B cell (primary cell): Measurements from ENCODE around the gene PCK1. TPM values are rescaled to one million over a fixed set of nuclear protein-coding genes. Genes with fewer than 3 reads are reported as not detected.

ENCODE experiments used
- ATAC-seq: fragments of 200-7000 bp; cut with Tn5 transposase; one replicate; pipeline ENCODE4 v1.10.0; 2021; ENCODE audit warnings: low read depth, mild to moderate bottlenecking, moderate number of reproducible peaks, moderate library complexity
- CTCF ChIA-PET: fragments of 350-600 bp; sonication (Branson Sonifier 250); formaldehyde crosslinking; loops from one replicate; lab custom pipeline; 2021; ENCODE audit warnings: antibody characterized with exemption, inconsistent platforms; lab: Charles Lee
- POLR2A ChIA-PET: fragments of 350-600 bp; sonication (Branson Sonifier 250); formaldehyde crosslinking; loops from one replicate; lab custom pipeline; 2021; ENCODE audit warnings: antibody characterized with exemption; lab: Charles Lee
- DNase-seq: peaks from one replicate; pipeline ENCODE4 v3.0.0; 2013
- H2AFZ ChIP-seq: 2 replicates; pipeline ENCODE4 v1.6.1; 2012; ENCODE audit warnings: mild to moderate bottlenecking, low read depth, low read length; ENCODE audit not compliant: insufficient read depth, poor library complexity, severe bottlenecking
- H3K27ac ChIP-seq, 2 donors: 1 replicate in 1 of 2; 2 replicates in 1 of 2; pipeline ENCODE4 v1.5.1; 2012 to 2013; ENCODE audit warnings: low read length in 2 of 2, mild to moderate bottlenecking in 2 of 2, moderate library complexity in 1 of 2
- H3K27me3 ChIP-seq, 4 experiments: fragments of 200-600 bp in 1 of 4; sonication (generic) in 1 of 4; replicated peaks in 1 of 4; 1 replicate in 2 of 4; 2 replicates in 2 of 4; pipeline versions ENCODE4 v1.6.1 to v1.7.0; 2013 to 2016; ENCODE audit warnings: low read length in 3 of 4, mild to moderate bottlenecking in 2 of 4, mixed read lengths in 1 of 4, moderate library complexity in 1 of 4; ENCODE audit not compliant: insufficient read depth in 4 of 4, control insufficient read depth in 3 of 4; ENCODE audit errors: control extremely low read depth in 1 of 4
- H3K36me3 ChIP-seq, 2 experiments: replicated peaks in 1 of 2; 1 replicate in 1 of 2; 2 replicates in 1 of 2; pipeline versions ENCODE4 v1.6.1 to v1.7.1; 2013; ENCODE audit warnings: low read length in 1 of 2; ENCODE audit not compliant: insufficient read depth in 2 of 2, control insufficient read depth in 1 of 2; ENCODE audit errors: control extremely low read depth in 1 of 2, extremely low read depth in 1 of 2
- H3K4me1 ChIP-seq, 2 donors: fragments of 200-600 bp in 1 of 2; sonication (generic) in 1 of 2; 1 replicate in 1 of 2; 2 replicates in 1 of 2; pipeline versions ENCODE4 v1.5.1 to v1.6.1; 2013 to 2017; ENCODE audit warnings: low read length in 2 of 2; ENCODE audit not compliant: control insufficient read depth in 2 of 2, insufficient read depth in 2 of 2
- H3K4me2 ChIP-seq: replicated peaks from 2 replicates; pipeline ENCODE3; 2012; ENCODE audit warnings: mild to moderate bottlenecking, low read depth, low read length; ENCODE audit not compliant: poor library complexity, severe bottlenecking
- H3K4me3 ChIP-seq, 5 experiments: fragments of 200-600 bp in 1 of 5; sonication (generic) in 1 of 5; 1 replicate in 3 of 5; 2 replicates in 2 of 5; pipeline versions ENCODE4 v1.5.1 to v1.7.0; 2011 to 2016; ENCODE audit warnings: low read length in 4 of 5, mild to moderate bottlenecking in 4 of 5, low read depth in 2 of 5, control low read depth in 1 of 5, moderate library complexity in 1 of 5; ENCODE audit not compliant: insufficient read depth in 1 of 5; ENCODE audit errors: control extremely low read depth in 1 of 5, extremely low read depth in 1 of 5
- H3K79me2 ChIP-seq: fragments of 200-600 bp; sonication (generic); one replicate; pipeline ENCODE4 v1.6.0; 2016; ENCODE audit warnings: low read length; ENCODE audit not compliant: control insufficient read depth, insufficient read depth
- H3K9ac ChIP-seq: fragments of 200-600 bp; sonication (generic); 2 replicates; pipeline ENCODE4 v1.6.1; 2017; ENCODE audit warnings: mild to moderate bottlenecking, low read length, moderate library complexity
- H3K9me3 ChIP-seq, 3 donors: one replicate each; pipeline versions ENCODE4 v1.6.1 to v1.7.1; 2013; ENCODE audit warnings: low read length in 2 of 3; ENCODE audit not compliant: control insufficient read depth in 2 of 3, insufficient read depth in 1 of 3; ENCODE audit errors: control extremely low read depth in 1 of 3
- H4K20me1 ChIP-seq: 2 replicates; pipeline ENCODE4 v1.6.0; 2012; ENCODE audit warnings: mild to moderate bottlenecking, low read length; ENCODE audit not compliant: insufficient read depth, control insufficient read depth, poor library complexity, severe bottlenecking
- H3K27ac Mint-ChIP-seq: one replicate; pipeline ENCODE4 v1.8.0; 2021; ENCODE audit warnings: mixed read lengths
- H3K27me3 Mint-ChIP-seq: one replicate; pipeline ENCODE4 v1.8.0; 2021; ENCODE audit warnings: mixed read lengths
- H3K4me1 Mint-ChIP-seq: one replicate; pipeline ENCODE4 v1.8.0; 2021; ENCODE audit warnings: mixed read lengths
- H3K4me3 Mint-ChIP-seq: one replicate; pipeline ENCODE4 v1.8.0; 2021; ENCODE audit warnings: mixed read lengths
- H3K9me3 Mint-ChIP-seq: one replicate; pipeline ENCODE4 v1.8.0; 2022; ENCODE audit warnings: mixed read lengths; ENCODE audit not compliant: insufficient read depth
- CTCF ChIP-seq: fragments of 200-600 bp; IDR thresholded peaks from one replicate; pipeline ENCODE4 v1.8.0; 2022; ENCODE audit warnings: antibody characterized with exemption, mild to moderate bottlenecking
- EZH2 ChIP-seq: IDR thresholded peaks from 2 replicates; pipeline ENCODE4 v1.6.1; 2012; ENCODE audit warnings: borderline replicate concordance, low read depth, mild to moderate bottlenecking, moderate library complexity, low read length; ENCODE audit not compliant: insufficient read depth, poor library complexity, severe bottlenecking
- WGBS: methylation state at CpG from one replicate; pipeline ENCODE4 v1.1.5; 2013; ENCODE audit warnings: missing lambda C conversion rate; ENCODE audit not compliant: insufficient coverage; 5-methylcytosine and 5-hydroxymethylcytosine counted together
- intact Hi-C: fragments of 100-400 bp; cut with micrococcal nuclease; formaldehyde crosslinking; loops from one replicate; pipeline ENCODE4 v1.10.0; 2022
- polyA plus RNA-seq: library from polyadenylated mRNA; depleted of rRNA; stranded (reverse); fragments of >200 nt; gene quantifications from 2 replicates; pipeline ENCODE4 v1.2.3, GENCODE V29; 2012
- total RNA-seq, 2 donors: library from RNA; stranded (reverse); fragments of 120-200 nt in 1 of 2; gene quantifications; 1 replicate in 1 of 2; 2 replicates in 1 of 2; pipeline versions ENCODE4 v1.2.3 to v1.2.4, GENCODE V29; 2013 to 2022

PCK1 gene
- total and polyA plus RNA-seq, 2 donors (not counting 1 experiment from before 2014, with no cell fraction given), result not detected

- no peak for TF ChIP-seq EZH2
- Histone ChIP-seq H2AFZ (no peak overlapping the region), H3K79me2 (no peaks in the 10 kb centered on the region), H3K27ac (no peak overlapping the region), H3K4me1 (peaks cover 5 to 9% of the 10 kb centered on the region in 2 donors), H3K4me3 (no peak overlapping the region), H4K20me1 (peaks cover 8% of the 10 kb centered on the region), H3K27me3 (peaks cover 0 to 10% (median 2%) of the 10 kb centered on the region in 4 experiments), H3K9me3 (no peaks in the 10 kb centered on the region), H3K4me2 (no peak overlapping the region), H3K9ac (no peak overlapping the region), H3K36me3 (peaks cover 0 to 44% of the 10 kb centered on the region in 2 experiments)
- ChIA-PET CTCF (interaction anchor here (11.4 kb wide), 1 partner anchor 14 kb away, joined by 131 read pairs; the partner anchor contains the start of gene ZBP1), POLR2A (no interaction called here)
- Mint-ChIP-seq H3K4me3 (no peak overlapping the region), H3K4me1 (peaks cover 16% of the 10 kb centered on the region), H3K27me3 (peaks cover 5% of the 10 kb centered on the region), H3K9me3 (no peaks in the 10 kb centered on the region), H3K27ac (no peak overlapping the region)
- WGBS, result 78% methylated on average over 4 of the region's 5 CpGs
- intact Hi-C loops, result no loop called here
- ATAC-seq (no peak), DNase-seq (no peak)
Observed at GRCh38 chr20:57605045-57605444, 44.1 kb downstream of the PCK1 start.

- H3K4me2 ChIP-seq, result no peak overlapping the region
- WGBS, result 100% methylated on average over 1 of the region's 5 CpGs
- no peak overlapping the region for H3K4me3 ChIP-seq
- H3K9me3 Mint-ChIP-seq, result no peaks in the 10 kb centered on the region
- peaks cover 5 to 15% of the 10 kb centered on the region in 2 donors for H3K4me1 ChIP-seq
- H3K4me3 Mint-ChIP-seq, result no peak overlapping the region
- H3K9me3 ChIP-seq, result no peaks in the 10 kb centered on the region
- ATAC-seq (no peak), DNase-seq (no peak)
- H3K27me3 ChIP-seq, result peaks cover 0 to 4% (median 0%) of the 10 kb centered on the region in 4 experiments
- H4K20me1 ChIP-seq, result peaks cover 8% of the 10 kb centered on the region
- ChIA-PET CTCF (interaction anchor here (1.1 to 1.5 kb wide), 5 partner anchors 9 to 76 kb away, joined by 3 to 5 read pairs (median 4); no protein-coding TSS in a partner anchor), POLR2A (interaction anchor here (0.6 kb wide), 1 partner anchor 25 kb away, joined by 3 read pairs; no protein-coding TSS in a partner anchor)
- H3K4me1 Mint-ChIP-seq, result peaks cover 22% of the 10 kb centered on the region
- intact Hi-C loops, result no loop called here
- peak overlapping the region; percentile 73 for H3K27ac Mint-ChIP-seq
- no peak overlapping the region for H3K27ac ChIP-seq
- H3K79me2 ChIP-seq, result no peaks in the 10 kb centered on the region
- peaks cover 0 to 52% of the 10 kb centered on the region in 2 experiments for H3K36me3 ChIP-seq
- H3K9ac ChIP-seq, result no peak overlapping the region
- no peak overlapping the region for H2AFZ ChIP-seq
- H3K27me3 Mint-ChIP-seq, result no peaks in the 10 kb centered on the region
- TF ChIP-seq EZH2 (no peak), CTCF (no peak)
Observed at GRCh38 chr20:57605878-57606277, 45.0 kb downstream of the PCK1 start.
